Activated gamma-delta T cell treated with Interleukin-2 at 50 U/mL for 16 hours (primary cell): ENCODE results near the gene FRMD4B.

Experiments used
- DNase-seq: peaks from one replicate; pipeline ENCODE4 v3.0.0-alpha.2; 2020

Gene FRMD4B

GRCh38 chr3:69197455-69197854 is 188.4 kb downstream of the FRMD4B start:
- no peak for DNase-seq

GRCh38 chr3:69196876-69197275 is 189.0 kb downstream of the FRMD4B start:
- DNase-seq = no peak

GRCh38 chr3:69194431-69195165 is 191.3 kb downstream of the FRMD4B start:
- DNase-seq = no peak

GRCh38 chr3:69193749-69194148 is 192.1 kb downstream of the FRMD4B start:
- no peak for DNase-seq

- no peak for DNase-seq
Measured at GRCh38 chr3:69191516-69191915, 194.4 kb downstream of the FRMD4B start.

- no peak for DNase-seq
Measured at GRCh38 chr3:69189487-69189886, 196.4 kb downstream of the FRMD4B start.

- DNase-seq = no peak
Measured at GRCh38 chr3:69186575-69187093, 199.3 kb downstream of the FRMD4B start.

- no peak for DNase-seq
Measured at GRCh38 chr3:69182588-69183316, 203.1 kb downstream of the FRMD4B start.

GRCh38 chr3:69181592-69182211 is 204.2 kb downstream of the FRMD4B start:
- no peak for DNase-seq

GRCh38 chr3:69180869-69181591 is 204.9 kb downstream of the FRMD4B start:
- DNase-seq = no peak

GRCh38 chr3:69179740-69180372 is 206.0 kb downstream of the FRMD4B start:
- DNase-seq = no peak

- no peak for DNase-seq
Measured at GRCh38 chr3:69178838-69179739, 206.8 kb downstream of the FRMD4B start.

- DNase-seq = no peak
Measured at GRCh38 chr3:69178082-69178481, 207.8 kb downstream of the FRMD4B start.

GRCh38 chr3:69174871-69175737 is 210.8 kb downstream of the FRMD4B start:
- no peak for DNase-seq

- no peak for DNase-seq
Measured at GRCh38 chr3:69174445-69174844, 211.4 kb downstream of the FRMD4B start.

- no peak for DNase-seq
Measured at GRCh38 chr3:69172058-69172457, 213.8 kb downstream of the FRMD4B start.

GRCh38 chr3:69166446-69166845 is 219.4 kb downstream of the FRMD4B start:
- no peak for DNase-seq

- DNase-seq = no peak
Measured at GRCh38 chr3:69165744-69166143, 220.1 kb downstream of the FRMD4B start.

- DNase-seq = no peak
Measured at GRCh38 chr3:69164296-69164695, 221.6 kb downstream of the FRMD4B start.

GRCh38 chr3:69162308-69162980 is 223.4 kb downstream of the FRMD4B start:
- DNase-seq = no peak
